Measurements from ENCODE around the gene MAST2. TPM values are rescaled to one million over a fixed set of nuclear protein-coding genes. Genes with fewer than 3 reads are reported as not detected.

Gene MAST2
- total and polyA plus RNA-seq, 11 donors: 56.8 to 123 (median 79.7) TPM

- H3K36me3 ChIP-seq: peaks cover 0 to 33% (median 3%) of the 10 kb centered on the region in 9 donors
- H3K27ac ChIP-seq: peak overlapping the region in 2 of 12 donors; percentile 28 to 42
- ATAC-seq: peak; percentile 42 to 68 (median 65)
These were observed 194.7 kb downstream of the MAST2 start for GRCh38 chr1:45998020-45998617.

GRCh38 chr1:45999507-45999906, 196.1 kb downstream of the MAST2 start:
- DNase-seq: no peak
- H3K9me3 ChIP-seq: no peaks in the 10 kb centered on the region
- H3K27ac ChIP-seq: no peak overlapping the region
- no peaks in the 10 kb centered on the region for H3K27me3 ChIP-seq
- no peak overlapping the region for H3K4me3 ChIP-seq
- peaks cover 0 to 14% (median 4%) of the 10 kb centered on the region in 12 donors for H3K4me1 ChIP-seq
- WGBS, 4 donors: 90 to 98% (median 98%) methylated on average over 2 of the region's 2 CpGs
- ATAC-seq: no peak
- intact Hi-C loops (cut with DNase I): no loop called here
- no peak for TF ChIP-seq CTCF (IDR thresholded peaks at IDR 0.05)
- no peak for TF ChIP-seq POLR2A (IDR thresholded peaks at IDR 0.05)
- H3K36me3 ChIP-seq: peaks cover 0 to 47% (median 5%) of the 10 kb centered on the region in 9 donors

More at GRCh38 chr1:45998020-45998617, 194.7 kb downstream of the MAST2 start:
- no peak for TF ChIP-seq POLR2A (IDR thresholded peaks at IDR 0.05)
- no peak for TF ChIP-seq CTCF (IDR thresholded peaks at IDR 0.05)
- intact Hi-C loops (cut with DNase I): no loop called here
- WGBS, 4 donors: 29 to 41% (median 36%) methylated on average over 3 of the region's 3 CpGs
- H3K9me3 ChIP-seq: no peaks in the 10 kb centered on the region
- H3K4me3 ChIP-seq: no peak overlapping the region
- DNase-seq: no peak
- H3K27me3 ChIP-seq: no peaks in the 10 kb centered on the region
- H3K4me1 ChIP-seq: peaks cover 0 to 15% (median 3%) of the 10 kb centered on the region in 12 donors

- peaks cover 0 to 22% (median 8%) of the 10 kb centered on the region in 12 donors for H3K4me1 ChIP-seq
- no peak for DNase-seq
- H3K36me3 ChIP-seq: peaks cover 0 to 57% (median 8%) of the 10 kb centered on the region in 9 donors
- H3K27me3 ChIP-seq: no peaks in the 10 kb centered on the region
- H3K4me3 ChIP-seq: no peak overlapping the region
- H3K27ac ChIP-seq: no peak overlapping the region
- intact Hi-C loops (cut with DNase I): no loop called here
- no peak for ATAC-seq
- 89 to 96% (median 94%) methylated on average over 3 of the region's 3 CpGs for whole genome bisulfite sequencing, 4 donors
- no peaks in the 10 kb centered on the region for H3K9me3 ChIP-seq
- no peak for TF ChIP-seq POLR2A (IDR thresholded peaks at IDR 0.05)
- TF ChIP-seq CTCF (IDR thresholded peaks at IDR 0.05): no peak
These were observed 197.8 kb downstream of the MAST2 start for GRCh38 chr1:46001081-46001785.

- no peak for DNase-seq
- WGBS, 4 donors: 95 to 98% (median 96%) methylated on average over 3 of the region's 3 CpGs
- no peak overlapping the region for H3K27ac ChIP-seq
These were observed 199.2 kb downstream of the MAST2 start for GRCh38 chr1:46002551-46003150.

More at GRCh38 chr1:46002551-46003150, 199.2 kb downstream of the MAST2 start:
- H3K27me3 ChIP-seq: no peaks in the 10 kb centered on the region
- no peak overlapping the region for H3K4me3 ChIP-seq
- H3K9me3 ChIP-seq: no peaks in the 10 kb centered on the region
- TF ChIP-seq CTCF (IDR thresholded peaks at IDR 0.05) (no peak), POLR2A (IDR thresholded peaks at IDR 0.05) (no peak)
- peaks cover 0 to 72% (median 22%) of the 10 kb centered on the region in 9 donors for H3K36me3 ChIP-seq
- intact Hi-C loops (cut with DNase I): no loop called here
- no peak for ATAC-seq
- H3K4me1 ChIP-seq: peaks cover 0 to 26% (median 9%) of the 10 kb centered on the region in 12 donors

Data from heart left ventricle (tissue), 16 donors.